Measurements from ENCODE around the gene HS3ST3A1.

The HS3ST3A1 gene

GRCh38 chr17:13593757-13594156 is 8.0 kb downstream of the HS3ST3A1 start:
- no peaks in the 10 kb centered on the region for H3K4me1 ChIP-seq (ENCODE audit: insufficient read depth, insufficient read length)

DNA sequence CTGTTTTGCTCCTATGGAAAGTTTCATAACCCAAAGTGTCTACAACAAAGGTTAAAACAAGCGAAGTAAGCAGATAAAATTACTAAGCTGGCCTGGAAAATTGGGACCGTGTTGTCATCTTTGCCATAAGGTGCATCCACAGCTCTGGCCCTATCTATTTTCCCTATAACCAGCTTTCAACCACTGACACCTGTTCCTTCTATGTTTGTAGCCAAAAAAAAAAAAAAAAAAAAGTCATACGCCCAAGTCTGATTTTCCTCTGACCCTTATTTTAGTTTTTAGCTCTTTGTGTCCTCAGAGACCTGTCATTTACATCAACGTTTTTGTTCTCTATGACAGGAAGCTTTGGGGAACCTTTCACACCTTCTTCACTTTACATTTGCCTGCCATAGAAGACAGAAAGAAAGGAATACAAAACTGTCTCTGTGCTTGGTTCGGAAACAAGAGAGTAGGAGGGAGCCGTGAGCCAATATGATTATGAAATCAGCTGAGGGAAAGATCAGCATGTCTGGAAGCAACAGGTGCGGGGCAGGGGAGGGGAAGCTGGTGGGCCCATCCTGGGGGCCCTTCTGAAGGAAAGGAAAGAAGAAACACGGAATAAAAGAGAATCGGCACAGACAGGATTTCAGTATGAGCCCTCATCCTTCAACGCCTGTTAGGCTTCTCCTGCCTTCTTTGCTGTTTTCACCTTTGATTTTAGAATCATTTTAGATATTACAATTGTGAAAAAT is 8.5 kb downstream of the HS3ST3A1 start:
- DNase-seq (ENCODE audit: low read depth, low spot score) = no peak
- no peak overlapping the region for H3K9ac ChIP-seq (ENCODE audit: insufficient read length, low read depth)
- no peak for TF ChIP-seq ZNF274 (IDR thresholded peaks at IDR 0.05; ENCODE audit: low read depth, low read length)
- no peaks in the 10 kb centered on the region for H3K9me3 ChIP-seq (ENCODE audit: insufficient read depth, low read length)
- no peaks in the 10 kb centered on the region for H3K4me1 ChIP-seq (ENCODE audit: insufficient read depth, insufficient read length)
- H3K36me3 ChIP-seq (ENCODE audit: insufficient read depth, insufficient read length, low read length) = peaks cover 4% of the 10 kb centered on the region
- H3K4me3 ChIP-seq (ENCODE audit: insufficient read length, low read depth) = no peak overlapping the region
- no peaks in the 10 kb centered on the region for H3K27me3 ChIP-seq (ENCODE audit: insufficient read depth, insufficient read length)

More at GRCh38 chr17:13593757-13594156, 8.0 kb downstream of the HS3ST3A1 start:
- H3K27me3 ChIP-seq (ENCODE audit: insufficient read depth, insufficient read length) = no peaks in the 10 kb centered on the region
- H3K36me3 ChIP-seq (ENCODE audit: insufficient read depth, insufficient read length, low read length) = peaks cover 4% of the 10 kb centered on the region
- no peaks in the 10 kb centered on the region for H3K9me3 ChIP-seq (ENCODE audit: insufficient read depth, low read length)
- H3K9ac ChIP-seq (ENCODE audit: insufficient read length, low read depth) = no peak overlapping the region
- H3K4me3 ChIP-seq (ENCODE audit: insufficient read length, low read depth) = no peak overlapping the region
- DNase-seq (ENCODE audit: low read depth, low spot score) = no peak
- no peak for TF ChIP-seq SUZ12 (IDR thresholded peaks at IDR 0.05; ENCODE audit: extremely low read depth, insufficient read depth, insufficient read length)
- TF ChIP-seq YY1 (IDR thresholded peaks at IDR 0.05; ENCODE audit: insufficient read depth, insufficient read length) = no peak
- TF ChIP-seq ZNF274 (IDR thresholded peaks at IDR 0.05; ENCODE audit: low read depth, low read length) = no peak

GRCh38 chr17:13592427-13592826 is 9.3 kb downstream of the HS3ST3A1 start:
- H3K27me3 ChIP-seq (ENCODE audit: insufficient read depth, insufficient read length) = no peaks in the 10 kb centered on the region
- no peaks in the 10 kb centered on the region for H3K4me1 ChIP-seq (ENCODE audit: insufficient read depth, insufficient read length)
- no peaks in the 10 kb centered on the region for H3K9me3 ChIP-seq (ENCODE audit: insufficient read depth, low read length)
- no peak overlapping the region for H3K9ac ChIP-seq (ENCODE audit: insufficient read length, low read depth)
- no peak overlapping the region for H3K4me3 ChIP-seq (ENCODE audit: insufficient read length, low read depth)
- DNase-seq (ENCODE audit: low read depth, low spot score) = no peak
- TF ChIP-seq SUZ12 (IDR thresholded peaks at IDR 0.05; ENCODE audit: extremely low read depth, insufficient read depth, insufficient read length) = no peak
- no peak for TF ChIP-seq YY1 (IDR thresholded peaks at IDR 0.05; ENCODE audit: insufficient read depth, insufficient read length)
- TF ChIP-seq ZNF274 (IDR thresholded peaks at IDR 0.05; ENCODE audit: low read depth, low read length) = no peak
- H3K36me3 ChIP-seq (ENCODE audit: insufficient read depth, insufficient read length, low read length) = peaks cover 4% of the 10 kb centered on the region

DNA sequence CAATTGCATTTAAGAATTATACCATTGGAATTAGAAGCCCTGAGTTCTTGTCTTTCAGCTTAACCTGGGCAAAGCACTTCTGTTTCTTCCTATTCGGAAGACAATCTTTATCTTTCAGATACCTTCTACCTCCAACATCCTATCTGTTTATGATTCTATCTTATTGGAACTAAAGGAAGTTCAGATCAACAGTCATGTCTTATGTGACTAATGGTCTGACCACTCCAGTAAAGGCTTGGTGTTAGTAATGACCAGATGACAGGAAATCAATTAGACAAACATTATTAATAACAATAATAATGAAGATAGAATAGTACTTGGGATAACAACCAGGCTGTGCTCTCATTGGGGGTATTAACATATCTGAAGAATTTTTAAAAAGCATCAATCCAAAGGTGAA is 11.3 kb downstream of the HS3ST3A1 start:
- Histone ChIP-seq H3K9me3 (ENCODE audit: insufficient read depth, low read length) (no peaks in the 10 kb centered on the region), H3K9ac (ENCODE audit: insufficient read length, low read depth) (no peak overlapping the region), H3K4me1 (ENCODE audit: insufficient read depth, insufficient read length) (no peaks in the 10 kb centered on the region), H3K4me3 (ENCODE audit: insufficient read length, low read depth) (no peak overlapping the region), H3K27me3 (ENCODE audit: insufficient read depth, insufficient read length) (no peaks in the 10 kb centered on the region), H3K36me3 (ENCODE audit: insufficient read depth, insufficient read length, low read length) (no peaks in the 10 kb centered on the region)
- DNase-seq (ENCODE audit: low read depth, low spot score) = no peak
- TF ChIP-seq SUZ12 (IDR thresholded peaks at IDR 0.05; ENCODE audit: extremely low read depth, insufficient read depth, insufficient read length) (no peak), ZNF274 (IDR thresholded peaks at IDR 0.05; ENCODE audit: low read depth, low read length) (no peak), YY1 (IDR thresholded peaks at IDR 0.05; ENCODE audit: insufficient read depth, insufficient read length) (no peak)

DNA sequence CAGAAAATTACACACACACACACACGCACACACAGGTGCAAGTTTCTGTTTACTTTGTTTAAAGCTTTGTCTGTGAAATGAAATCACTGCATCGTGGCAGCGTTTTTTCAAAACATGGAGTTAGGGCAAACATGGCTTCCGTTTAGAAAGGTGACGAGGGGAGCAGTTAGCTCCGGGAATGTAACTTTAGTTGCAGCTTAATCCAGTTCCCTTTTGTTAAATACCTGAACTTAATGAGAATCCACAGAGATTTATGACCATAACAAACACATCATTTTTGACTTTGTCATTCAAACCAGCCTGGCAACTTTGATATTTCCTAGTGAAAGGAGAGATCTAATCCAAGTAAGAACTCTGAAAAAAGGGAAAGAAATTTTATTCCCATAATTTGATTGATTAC is 12.1 kb downstream of the HS3ST3A1 start:
- H3K9ac ChIP-seq (ENCODE audit: insufficient read length, low read depth) = no peak overlapping the region
- no peaks in the 10 kb centered on the region for H3K27me3 ChIP-seq (ENCODE audit: insufficient read depth, insufficient read length)
- H3K4me3 ChIP-seq (ENCODE audit: insufficient read length, low read depth) = no peak overlapping the region
- no peak for DNase-seq (ENCODE audit: low read depth, low spot score)
- TF ChIP-seq ZNF274 (IDR thresholded peaks at IDR 0.05; ENCODE audit: low read depth, low read length) (no peak), SUZ12 (IDR thresholded peaks at IDR 0.05; ENCODE audit: extremely low read depth, insufficient read depth, insufficient read length) (no peak), YY1 (IDR thresholded peaks at IDR 0.05; ENCODE audit: insufficient read depth, insufficient read length) (no peak)
- no peaks in the 10 kb centered on the region for H3K36me3 ChIP-seq (ENCODE audit: insufficient read depth, insufficient read length, low read length)
- H3K4me1 ChIP-seq (ENCODE audit: insufficient read depth, insufficient read length) = no peaks in the 10 kb centered on the region
- no peaks in the 10 kb centered on the region for H3K9me3 ChIP-seq (ENCODE audit: insufficient read depth, low read length)

GRCh38 chr17:13587487-13588338 is 14.0 kb downstream of the HS3ST3A1 start:
- Histone ChIP-seq H3K9ac (ENCODE audit: insufficient read length, low read depth) (no peak overlapping the region), H3K36me3 (ENCODE audit: insufficient read depth, insufficient read length, low read length) (no peaks in the 10 kb centered on the region), H3K9me3 (ENCODE audit: insufficient read depth, low read length) (no peaks in the 10 kb centered on the region), H3K4me3 (ENCODE audit: insufficient read length, low read depth) (no peak overlapping the region), H3K27me3 (ENCODE audit: insufficient read depth, insufficient read length) (no peaks in the 10 kb centered on the region), H3K4me1 (ENCODE audit: insufficient read depth, insufficient read length) (no peaks in the 10 kb centered on the region)
- TF ChIP-seq SUZ12 (IDR thresholded peaks at IDR 0.05; ENCODE audit: extremely low read depth, insufficient read depth, insufficient read length) = no peak
- no peak for TF ChIP-seq YY1 (IDR thresholded peaks at IDR 0.05; ENCODE audit: insufficient read depth, insufficient read length)
- TF ChIP-seq ZNF274 (IDR thresholded peaks at IDR 0.05; ENCODE audit: low read depth, low read length) = no peak
- no peak for DNase-seq (ENCODE audit: low read depth, low spot score)

DNA sequence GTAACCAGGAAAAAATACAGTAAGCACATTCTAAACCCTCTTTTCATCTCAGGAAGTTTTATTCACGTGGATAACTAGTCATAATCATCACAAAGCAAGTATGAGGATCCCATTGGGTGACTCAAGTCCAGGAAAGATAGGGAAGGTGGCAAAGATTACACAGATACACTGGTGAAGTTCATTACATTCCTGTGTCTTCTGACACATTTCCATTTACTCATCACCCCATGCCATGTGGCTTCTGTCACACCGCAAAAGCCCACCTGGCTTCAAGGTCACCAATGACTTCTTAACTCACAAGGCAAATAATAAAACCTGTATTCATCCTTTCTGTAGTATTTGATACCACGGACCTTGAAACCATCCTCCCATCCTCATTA is 17.0 kb downstream of the HS3ST3A1 start:
- H3K4me3 ChIP-seq (ENCODE audit: insufficient read length, low read depth) = no peak overlapping the region
- H3K9ac ChIP-seq (ENCODE audit: insufficient read length, low read depth) = no peak overlapping the region
- H3K9me3 ChIP-seq (ENCODE audit: insufficient read depth, low read length) = no peaks in the 10 kb centered on the region
- no peaks in the 10 kb centered on the region for H3K4me1 ChIP-seq (ENCODE audit: insufficient read depth, insufficient read length)
- no peaks in the 10 kb centered on the region for H3K36me3 ChIP-seq (ENCODE audit: insufficient read depth, insufficient read length, low read length)
- TF ChIP-seq ZNF274 (IDR thresholded peaks at IDR 0.05; ENCODE audit: low read depth, low read length) = no peak
- TF ChIP-seq SUZ12 (IDR thresholded peaks at IDR 0.05; ENCODE audit: extremely low read depth, insufficient read depth, insufficient read length) = no peak
- no peak for TF ChIP-seq YY1 (IDR thresholded peaks at IDR 0.05; ENCODE audit: insufficient read depth, insufficient read length)
- no peak for DNase-seq (ENCODE audit: low read depth, low spot score)
- H3K27me3 ChIP-seq (ENCODE audit: insufficient read depth, insufficient read length) = no peaks in the 10 kb centered on the region
